Stimulated activated CD8-positive, alpha-beta memory T cell treated with anti-CD3 and anti-CD28 coated beads, Interleukin-4, amount 100 ng/mL, for 4 hours (primary cell): Measurements from ENCODE around the gene AIF1L.
"Not testable (repeated sequence)": the region's sequence is repeated elsewhere in the genome, so short reads cannot be mapped to it uniquely, and the experiment has no call there.

Source experiments
- DNase-seq, 2 donors: peaks; one replicate each; pipeline ENCODE4 v3.0.0-alpha.2; 2020; ENCODE audit warnings: low read depth in 2 of 2, low spot score in 1 of 2

The AIF1L gene

GRCh38 chr9:131097948-131098278, 1.6 kb downstream of the AIF1L start:
- no peak for DNase-seq

GRCh38 chr9:131098391-131099101, 2.2 kb downstream of the AIF1L start:
- DNase-seq: no peak

- DNase-seq: no peak
Measured at GRCh38 chr9:131099102-131099606, 2.8 kb downstream of the AIF1L start.

- not testable (repeated sequence) for DNase-seq
Measured at GRCh38 chr9:131099845-131100244, 3.5 kb downstream of the AIF1L start.

- DNase-seq: no peak
Measured at GRCh38 chr9:131100445-131100844, 4.1 kb downstream of the AIF1L start.

GRCh38 chr9:131101207-131101964, 5.1 kb downstream of the AIF1L start:
- no peak for DNase-seq

GRCh38 chr9:131103024-131103423, 6.7 kb downstream of the AIF1L start:
- no peak for DNase-seq

- no peak for DNase-seq
Measured at GRCh38 chr9:131103535-131103934, 7.2 kb downstream of the AIF1L start.

- DNase-seq: no peak
Measured at GRCh38 chr9:131104016-131104740, 7.8 kb downstream of the AIF1L start.

- no peak for DNase-seq
Measured at GRCh38 chr9:131105952-131106351, 9.6 kb downstream of the AIF1L start.

GRCh38 chr9:131107760-131108159, 11.4 kb downstream of the AIF1L start:
- no peak for DNase-seq

- DNase-seq: no peak
Measured at GRCh38 chr9:131111186-131111853, 15.0 kb downstream of the AIF1L start.

- DNase-seq: no peak
Measured at GRCh38 chr9:131111854-131112311, 15.6 kb downstream of the AIF1L start.

- no peak for DNase-seq
Measured at GRCh38 chr9:131112374-131113154, 16.2 kb downstream of the AIF1L start.

GRCh38 chr9:131113655-131114054, 17.3 kb downstream of the AIF1L start:
- DNase-seq: no peak

- DNase-seq: no peak
Measured at GRCh38 chr9:131114084-131114535, 17.8 kb downstream of the AIF1L start.

GRCh38 chr9:131115360-131115742, 19.0 kb downstream of the AIF1L start:
- DNase-seq: not testable (repeated sequence)

GRCh38 chr9:131116281-131117120, 20.2 kb downstream of the AIF1L start:
- DNase-seq: no peak

GRCh38 chr9:131117121-131117761, 20.9 kb downstream of the AIF1L start:
- no peak for DNase-seq
